Esophagus muscularis mucosa (tissue), 4 donors: ENCODE data around the gene GRID2. TPM values are rescaled to one million over a fixed set of nuclear protein-coding genes. Genes with fewer than 3 reads are reported as not detected.

Experiments used
- DNase-seq: peaks from one replicate; pipeline ENCODE4 v3.0.0-alpha.2; 2017; ENCODE audit errors: extremely low spot score
- H3K27ac ChIP-seq, 4 donors: fragments of 200-600 bp; sonication (generic); replicated peaks in 1 of 4; 1 replicate in 3 of 4; 2 replicates in 1 of 4; pipeline ENCODE4 v1.5.1; 2016 to 2019; ENCODE audit warnings: mild to moderate bottlenecking in 1 of 4
- H3K27me3 ChIP-seq, 4 donors: fragments of 200-600 bp; sonication (generic); one replicate each; pipeline versions ENCODE4 v1.5.1 to v1.6.0; 2016 to 2019
- H3K36me3 ChIP-seq, 4 donors: fragments of 200-600 bp; sonication (generic); one replicate each; pipeline ENCODE4 v1.5.1; 2016 to 2019
- H3K4me1 ChIP-seq, 4 donors: fragments of 200-600 bp; sonication (generic); one replicate each; pipeline ENCODE4 v1.5.1; 2016 to 2019
- H3K4me3 ChIP-seq, 4 donors: fragments of 200-600 bp; sonication (generic); 1 replicate in 2 of 4; 2 replicates in 2 of 4; pipeline ENCODE4 v1.5.1; 2016 to 2019; ENCODE audit warnings: mild to moderate bottlenecking in 4 of 4, moderate library complexity in 1 of 4
- H3K9me3 ChIP-seq, 4 donors: fragments of 200-600 bp; sonication (generic); 1 replicate in 3 of 4; 2 replicates in 1 of 4; pipeline ENCODE4 v1.5.1; 2016 to 2019
- EP300 ChIP-seq: sonication (generic); formaldehyde crosslinking; IDR thresholded peaks from one replicate; pipeline ENCODE4 v1.6.1; 2017; ENCODE audit warnings: antibody characterized with exemption
- POLR2A ChIP-seq: fragments of 450-650 bp; IDR thresholded peaks from one replicate; pipeline ENCODE4 v1.6.1; 2017; ENCODE audit warnings: antibody characterized with exemption, moderate library complexity, mild to moderate bottlenecking, low read depth
- POLR2AphosphoS5 ChIP-seq, 2 donors: sonication (generic); formaldehyde crosslinking; IDR thresholded peaks; one replicate each; pipeline ENCODE4 v1.6.1; 2017; ENCODE audit warnings: antibody characterized with exemption in 2 of 2
- WGBS: methylation state at CpG from one replicate; pipeline ENCODE4 v1.1.5; 2018; 5-methylcytosine and 5-hydroxymethylcytosine counted together
- intact Hi-C: fragments of 100-400 bp; cut with DNase I; formaldehyde crosslinking; loops from one replicate; pipeline ENCODE4 v1.15.1; 2023
- total RNA-seq, 4 donors: library from RNA; depleted of rRNA; stranded (reverse); fragments of >200 nt; gene quantifications; one replicate each; pipeline versions ENCODE4 v1.1.0 to v1.2.1, GENCODE V29; 2016
- TF ChIP-seq, protein P1 (sequence below), 3 experiments: fragments of 200-600 bp in 2 of 3; fragments of 450-650 bp in 1 of 3; sonication (generic) in 2 of 3; IDR thresholded peaks; one replicate each; pipeline ENCODE4 v1.5.1; 2017 to 2019; ENCODE audit warnings: antibody characterized with exemption in 3 of 3, mild to moderate bottlenecking in 2 of 3, moderate library complexity in 1 of 3

The GRID2 gene
- total RNA-seq, 4 donors from 2014 or later: 0.06 to 0.17 TPM; not detected in 2

DNA sequence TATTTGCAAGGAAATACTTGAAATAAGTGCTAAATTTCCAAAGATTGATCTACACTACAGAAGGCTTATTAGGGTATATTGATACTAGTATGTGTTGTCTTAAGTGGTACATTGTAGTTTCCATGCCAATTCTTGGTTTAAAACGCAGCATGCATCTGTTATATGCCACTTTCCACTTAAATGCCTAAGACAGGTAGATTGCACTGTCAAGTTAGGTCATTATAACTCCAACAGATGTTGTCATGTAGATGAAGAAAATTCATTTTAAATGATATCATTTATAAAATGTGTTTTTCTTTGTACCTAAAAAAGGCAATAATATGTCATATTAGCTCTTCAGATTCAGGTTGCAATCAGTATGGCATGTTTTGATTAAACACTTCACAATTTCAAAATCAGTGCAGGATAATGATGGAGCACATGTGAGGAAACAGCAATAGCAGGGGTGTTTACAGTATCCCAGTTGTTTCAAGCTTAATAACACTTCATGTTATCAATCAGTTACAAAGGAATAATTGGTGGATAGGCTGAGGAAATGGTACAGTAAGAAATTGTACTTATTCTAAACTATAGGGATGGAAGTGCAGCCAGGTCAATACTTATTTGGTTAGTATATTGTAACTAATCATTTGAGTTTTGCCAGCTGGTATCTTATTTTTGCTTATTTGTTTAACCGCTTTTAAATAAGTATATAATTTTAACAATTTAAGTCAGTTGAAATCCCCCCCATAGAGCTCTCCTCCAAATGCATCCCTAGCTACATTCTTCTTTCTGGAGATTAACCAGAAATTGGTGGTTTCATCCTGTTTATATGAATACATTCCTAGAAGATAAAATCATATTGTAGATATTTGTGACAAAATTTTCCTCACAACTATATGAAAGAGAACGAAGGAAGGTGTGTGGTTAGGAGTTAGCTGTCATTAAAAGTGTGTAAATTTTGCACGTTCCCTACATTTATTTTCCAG is 1070.4 kb downstream of the GRID2 start:
- intact Hi-C loops: no loop called here
- WGBS: 67% methylated on average over 4 of the region's 4 CpGs
- no peaks in the 10 kb centered on the region for H3K36me3 ChIP-seq
- H3K4me1 ChIP-seq: no peaks in the 10 kb centered on the region
- TF ChIP-seq, protein P1, sequence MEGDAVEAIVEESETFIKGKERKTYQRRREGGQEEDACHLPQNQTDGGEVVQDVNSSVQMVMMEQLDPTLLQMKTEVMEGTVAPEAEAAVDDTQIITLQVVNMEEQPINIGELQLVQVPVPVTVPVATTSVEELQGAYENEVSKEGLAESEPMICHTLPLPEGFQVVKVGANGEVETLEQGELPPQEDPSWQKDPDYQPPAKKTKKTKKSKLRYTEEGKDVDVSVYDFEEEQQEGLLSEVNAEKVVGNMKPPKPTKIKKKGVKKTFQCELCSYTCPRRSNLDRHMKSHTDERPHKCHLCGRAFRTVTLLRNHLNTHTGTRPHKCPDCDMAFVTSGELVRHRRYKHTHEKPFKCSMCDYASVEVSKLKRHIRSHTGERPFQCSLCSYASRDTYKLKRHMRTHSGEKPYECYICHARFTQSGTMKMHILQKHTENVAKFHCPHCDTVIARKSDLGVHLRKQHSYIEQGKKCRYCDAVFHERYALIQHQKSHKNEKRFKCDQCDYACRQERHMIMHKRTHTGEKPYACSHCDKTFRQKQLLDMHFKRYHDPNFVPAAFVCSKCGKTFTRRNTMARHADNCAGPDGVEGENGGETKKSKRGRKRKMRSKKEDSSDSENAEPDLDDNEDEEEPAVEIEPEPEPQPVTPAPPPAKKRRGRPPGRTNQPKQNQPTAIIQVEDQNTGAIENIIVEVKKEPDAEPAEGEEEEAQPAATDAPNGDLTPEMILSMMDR (IDR thresholded peaks at IDR 0.05): no peak
- TF ChIP-seq POLR2AphosphoS5 (IDR thresholded peaks at IDR 0.05) (no peak), EP300 (no peak), POLR2A (no peak)
- no peak overlapping the region for H3K27ac ChIP-seq
- no peak for DNase-seq
- H3K9me3 ChIP-seq: no peaks in the 10 kb centered on the region
- no peak overlapping the region for H3K4me3 ChIP-seq
- H3K27me3 ChIP-seq: no peaks in the 10 kb centered on the region

DNA sequence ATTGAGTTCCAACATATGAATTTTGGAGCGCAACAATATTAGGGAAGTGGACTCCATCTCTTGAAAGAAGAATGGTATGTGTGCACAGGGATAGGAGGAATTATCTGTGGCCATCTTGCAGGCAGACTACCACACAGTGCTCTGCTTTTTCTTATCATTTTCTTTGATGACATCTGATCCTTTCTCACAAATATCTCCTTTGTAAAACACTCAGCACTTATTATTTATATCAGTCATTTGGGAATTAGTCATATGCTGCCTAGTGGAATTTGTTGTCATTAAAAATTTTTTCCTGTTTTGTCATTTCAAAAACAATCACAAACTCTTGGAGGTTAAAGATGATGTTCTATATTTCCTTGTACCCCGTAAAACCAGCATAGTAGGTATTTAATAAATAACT is 1080.5 kb downstream of the GRID2 start:
- no peak overlapping the region for H3K4me3 ChIP-seq
- WGBS: 79% methylated on average over 2 of the region's 2 CpGs
- H3K9me3 ChIP-seq: no peaks in the 10 kb centered on the region
- TF ChIP-seq POLR2AphosphoS5 (IDR thresholded peaks at IDR 0.05): no peak
- TF ChIP-seq, protein P1 (IDR thresholded peaks at IDR 0.05): no peak
- no peak for TF ChIP-seq EP300
- TF ChIP-seq POLR2A: no peak
- intact Hi-C loops: no loop called here
- no peaks in the 10 kb centered on the region for H3K36me3 ChIP-seq
- no peak overlapping the region for H3K27ac ChIP-seq
- H3K4me1 ChIP-seq: no peaks in the 10 kb centered on the region
- DNase-seq: no peak
- H3K27me3 ChIP-seq: no peaks in the 10 kb centered on the region

DNA sequence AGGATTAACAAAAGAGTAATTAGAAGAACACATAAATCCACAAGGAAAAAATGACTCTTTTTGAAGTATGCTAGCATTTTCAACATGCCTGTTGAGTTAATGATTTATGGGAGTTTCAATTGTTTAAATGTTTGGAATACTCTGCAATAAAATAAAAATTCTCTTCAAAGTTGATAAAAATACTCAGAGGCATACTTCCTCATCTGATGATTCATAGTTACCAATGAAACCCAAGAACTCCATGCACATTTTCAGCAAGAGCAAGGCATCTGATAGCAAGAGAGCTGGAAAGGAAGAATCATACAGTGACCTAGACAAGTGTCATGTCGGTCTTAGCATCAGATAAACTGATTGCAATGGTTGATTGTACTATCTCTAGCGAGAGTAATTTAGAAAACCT is 1081.1 kb downstream of the GRID2 start:
- Histone ChIP-seq H3K4me3 (no peak overlapping the region), H3K36me3 (no peaks in the 10 kb centered on the region), H3K9me3 (no peaks in the 10 kb centered on the region), H3K27me3 (no peaks in the 10 kb centered on the region), H3K27ac (no peak overlapping the region), H3K4me1 (no peaks in the 10 kb centered on the region)
- DNase-seq: no peak
- intact Hi-C loops: no loop called here
- 87% methylated on average over 2 of the region's 2 CpGs for WGBS
- no peak for TF ChIP-seq POLR2AphosphoS5 (IDR thresholded peaks at IDR 0.05)
- TF ChIP-seq, protein P1 (IDR thresholded peaks at IDR 0.05): no peak
- no peak for TF ChIP-seq EP300
- no peak for TF ChIP-seq POLR2A

DNA sequence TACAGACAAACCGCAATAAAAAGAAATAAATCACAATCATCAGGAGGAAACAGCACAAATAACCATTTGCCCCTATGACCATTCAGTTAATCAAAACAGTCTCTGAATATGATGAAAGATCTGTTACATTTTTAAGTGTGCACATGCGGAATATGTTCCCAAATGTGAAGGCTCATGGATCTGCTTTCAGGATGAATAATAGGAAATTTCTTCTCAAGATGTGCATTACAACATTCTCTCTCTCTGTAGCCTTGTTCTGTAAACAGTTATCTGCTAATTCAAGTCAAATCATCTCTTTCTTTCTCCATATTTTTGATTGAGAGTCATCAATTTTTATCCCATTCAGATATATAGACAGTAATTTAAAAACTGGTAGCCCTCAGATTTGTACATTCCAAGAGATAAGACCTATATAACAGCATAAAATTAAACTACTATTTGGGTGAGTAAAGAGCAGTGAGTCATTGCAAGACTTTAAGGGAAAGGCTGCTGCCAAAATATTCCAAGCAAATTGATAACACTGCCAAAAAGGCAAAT is 1090.8 kb downstream of the GRID2 start:
- Histone ChIP-seq H3K27ac (no peak overlapping the region), H3K4me3 (no peak overlapping the region), H3K36me3 (no peaks in the 10 kb centered on the region), H3K4me1 (no peaks in the 10 kb centered on the region), H3K27me3 (no peaks in the 10 kb centered on the region), H3K9me3 (no peaks in the 10 kb centered on the region)
- DNase-seq: no peak
- TF ChIP-seq EP300 (no peak), POLR2AphosphoS5 (IDR thresholded peaks at IDR 0.05) (no peak), POLR2A (no peak)
- TF ChIP-seq, protein P1 (IDR thresholded peaks at IDR 0.05): no peak
- intact Hi-C loops: no loop called here
- WGBS: 52% methylated on average over 2 of the region's 2 CpGs
